Testis (tissue), 3 donors: ENCODE data around the gene DGAT2. TPM values are rescaled to one million over a fixed set of nuclear protein-coding genes. Genes with fewer than 3 reads are reported as not detected.

Experiments used
- DNase-seq: peaks from one replicate; pipeline ENCODE4 v3.0.0-alpha.2; 2019
- H3K27ac ChIP-seq, 2 donors: fragments of 200-600 bp; sonication (generic); one replicate each; pipeline ENCODE4 v1.5.1; 2019
- H3K27me3 ChIP-seq: fragments of 200-600 bp; sonication (generic); one replicate; pipeline ENCODE4 v1.5.1; 2019
- H3K36me3 ChIP-seq: fragments of 200-600 bp; sonication (generic); one replicate; pipeline ENCODE4 v1.5.1; 2017; ENCODE audit warnings: low read depth; ENCODE audit errors: missing control alignments
- H3K4me1 ChIP-seq: fragments of 200-600 bp; sonication (generic); one replicate; pipeline ENCODE4 v1.5.1; 2019
- H3K4me3 ChIP-seq, 2 donors: fragments of 200-600 bp; sonication (generic); one replicate each; pipeline ENCODE4 v1.5.1; 2017 to 2019
- H3K9me3 ChIP-seq: fragments of 200-600 bp; sonication (generic); one replicate; pipeline ENCODE4 v1.5.1; 2017
- CTCF ChIP-seq, 3 experiments: fragments of 450-650 bp in 2 of 3; fragments of 200-600 bp in 1 of 3; sonication (generic) in 1 of 3; IDR thresholded peaks; one replicate each; pipeline ENCODE4 v1.5.1; 2016 to 2019; ENCODE audit warnings: antibody characterized with exemption in 3 of 3, mild to moderate bottlenecking in 2 of 3, moderate library complexity in 1 of 3
- POLR2A ChIP-seq: fragments of 450-650 bp; IDR thresholded peaks from one replicate; pipeline ENCODE4 v1.6.1; 2017; ENCODE audit warnings: antibody characterized with exemption, mild to moderate bottlenecking, moderate library complexity
- WGBS, 2 donors: methylation state at CpG; one replicate each; pipeline ENCODE4 v1.1.5; 2018; 5-methylcytosine and 5-hydroxymethylcytosine counted together
- intact Hi-C: fragments of 100-400 bp; cut with DNase I; formaldehyde crosslinking; loops from one replicate; pipeline ENCODE4 v1.15.1; 2023; ENCODE audit warnings: low total_unique reads
- polyA plus RNA-seq: library from polyadenylated mRNA; stranded (reverse); fragments of 350-450 nt; fragmentation: Illumina TruSeq; extraction: RNeasy Lipid Tissue Mini Kit (QIAGEN cat#74804); gene quantifications from one replicate; pipeline ENCODE4 v1.2.3, GENCODE V29; 2014; ENCODE audit warnings: low read depth, low replicate concordance; ENCODE audit not compliant: insufficient read depth
- total RNA-seq, 2 donors: library from RNA; depleted of rRNA; stranded (reverse); fragments of >200 nt; gene quantifications; one replicate each; pipeline ENCODE4 v1.2.3, GENCODE V29; 2016

The DGAT2 gene
- total and polyA plus RNA-seq, 3 donors from 2014 or later: 40.9 to 77.6 (median 54.6) TPM

DNA sequence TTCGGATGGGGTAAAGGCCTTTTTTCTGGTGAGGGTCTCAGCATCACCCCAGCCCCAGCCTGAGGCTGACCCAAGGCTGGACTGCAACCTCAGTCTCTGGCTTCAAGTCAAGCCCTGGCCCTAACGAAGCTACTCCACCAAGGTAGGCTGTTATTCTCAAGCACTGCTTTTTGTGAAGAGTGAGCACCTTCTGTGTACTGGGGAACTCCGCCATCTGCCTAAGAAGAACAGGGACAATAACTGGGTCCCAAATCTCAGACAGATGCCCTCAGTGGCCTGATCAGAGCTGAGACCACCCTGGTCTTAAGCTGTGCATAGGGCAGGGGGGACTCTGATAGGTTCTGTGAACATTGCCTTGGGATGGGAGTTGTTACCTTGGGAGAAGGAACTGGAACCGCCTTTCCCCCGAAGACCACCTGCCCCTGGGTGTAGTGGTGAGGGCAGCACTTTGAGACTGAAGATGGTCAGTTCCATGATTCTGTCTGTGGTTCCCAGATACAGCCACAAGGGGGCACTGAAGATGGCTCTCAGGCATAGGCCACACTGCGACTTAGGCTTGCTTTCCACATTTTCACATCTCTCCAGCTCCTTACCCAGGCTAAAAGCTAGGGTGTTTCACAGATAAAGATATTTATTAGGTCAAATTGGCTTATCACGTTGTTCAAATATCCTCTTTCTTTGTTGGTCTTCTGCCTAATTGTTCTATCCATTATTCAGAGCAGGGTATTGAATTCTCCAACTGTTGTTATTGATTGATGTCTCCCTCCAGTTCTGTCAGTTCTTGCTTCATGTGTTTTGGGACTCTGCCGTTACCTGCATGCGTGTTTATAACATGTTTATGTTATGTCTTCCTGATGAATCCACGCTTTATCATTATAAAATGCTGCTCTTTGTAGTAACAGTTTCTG, 34.6 kb downstream of the DGAT2 start:
- intact Hi-C loops: loop anchor here (10.0 kb wide), 1 partner anchor 62 kb away; no protein-coding TSS in a partner anchor
- no peak overlapping the region for H3K27ac ChIP-seq

GRCh38 chr11:75809111-75809510, 40.5 kb downstream of the DGAT2 start:
- Histone ChIP-seq H3K27me3 (no peaks in the 10 kb centered on the region), H3K27ac (no peak overlapping the region), H3K4me3 (no peak overlapping the region), H3K36me3 (no peaks in the 10 kb centered on the region), H3K4me1 (peaks cover 4% of the 10 kb centered on the region), H3K9me3 (no peaks in the 10 kb centered on the region)
- WGBS, 2 donors: 73 to 84% methylated on average over 2 of the region's 2 CpGs
- no peak for DNase-seq
- intact Hi-C loops: loop anchor here (10.0 kb wide), 1 partner anchor 56 kb away; no protein-coding TSS in a partner anchor
- TF ChIP-seq POLR2A: no peak

More for the DNA sequence above, 34.6 kb downstream of the DGAT2 start:
- H3K4me1 ChIP-seq: no peaks in the 10 kb centered on the region
- H3K9me3 ChIP-seq: no peaks in the 10 kb centered on the region
- 56 to 58% methylated on average over 7 to 10 of the region's 10 CpGs for WGBS, 2 donors
- H3K27me3 ChIP-seq: no peaks in the 10 kb centered on the region
- no peak overlapping the region for H3K4me3 ChIP-seq
- H3K36me3 ChIP-seq: no peaks in the 10 kb centered on the region
- peak; percentile 90 for DNase-seq
- TF ChIP-seq CTCF (IDR thresholded peaks at IDR 0.05) (peak; percentile 79 to 84 (median 81)), POLR2A (no peak)

DNA sequence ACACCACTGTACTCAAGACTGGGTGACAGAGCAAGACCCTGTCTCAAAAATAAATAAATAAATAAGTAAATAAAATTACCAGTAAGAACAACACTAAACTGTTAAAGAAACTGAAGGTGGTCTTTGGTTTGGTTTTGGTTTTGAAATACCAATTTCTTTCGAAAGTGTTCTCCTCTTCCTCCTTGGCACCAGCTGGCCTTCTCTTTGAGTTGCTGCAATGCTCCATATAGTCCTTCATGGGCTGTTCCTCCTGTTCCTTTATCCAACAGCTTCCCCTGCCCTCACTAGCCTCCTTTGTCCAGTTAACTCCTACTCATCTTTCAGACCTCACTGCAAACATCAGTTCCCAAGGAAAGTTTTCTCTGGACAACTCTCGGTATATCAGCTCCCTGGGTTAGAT, 41.4 kb downstream of the DGAT2 start:
- H3K4me3 ChIP-seq: no peak overlapping the region
- peaks cover 7% of the 10 kb centered on the region for H3K4me1 ChIP-seq
- no peaks in the 10 kb centered on the region for H3K36me3 ChIP-seq
- intact Hi-C loops: loop anchor here (10.0 kb wide), 1 partner anchor 55 kb away; no protein-coding TSS in a partner anchor
- H3K27ac ChIP-seq: no peak overlapping the region
- no peak for TF ChIP-seq CTCF (IDR thresholded peaks at IDR 0.05)
- no peaks in the 10 kb centered on the region for H3K9me3 ChIP-seq
- WGBS, 2 donors: 60 to 89% methylated on average over 2 of the region's 2 CpGs
- no peak for DNase-seq
- no peaks in the 10 kb centered on the region for H3K27me3 ChIP-seq

- Histone ChIP-seq H3K9me3 (no peaks in the 10 kb centered on the region), H3K4me1 (peaks cover 7% of the 10 kb centered on the region), H3K27ac (no peak overlapping the region), H3K4me3 (no peak overlapping the region), H3K36me3 (no peaks in the 10 kb centered on the region), H3K27me3 (no peaks in the 10 kb centered on the region)
- TF ChIP-seq CTCF (IDR thresholded peaks at IDR 0.05) (no peak), POLR2A (no peak)
- intact Hi-C loops: no loop called here
- no peak for DNase-seq
- 80 to 83% methylated on average over 8 of the region's 8 CpGs for WGBS, 2 donors
Observed at GRCh38 chr11:75810637-75811390, 42.2 kb downstream of the DGAT2 start.

DNA sequence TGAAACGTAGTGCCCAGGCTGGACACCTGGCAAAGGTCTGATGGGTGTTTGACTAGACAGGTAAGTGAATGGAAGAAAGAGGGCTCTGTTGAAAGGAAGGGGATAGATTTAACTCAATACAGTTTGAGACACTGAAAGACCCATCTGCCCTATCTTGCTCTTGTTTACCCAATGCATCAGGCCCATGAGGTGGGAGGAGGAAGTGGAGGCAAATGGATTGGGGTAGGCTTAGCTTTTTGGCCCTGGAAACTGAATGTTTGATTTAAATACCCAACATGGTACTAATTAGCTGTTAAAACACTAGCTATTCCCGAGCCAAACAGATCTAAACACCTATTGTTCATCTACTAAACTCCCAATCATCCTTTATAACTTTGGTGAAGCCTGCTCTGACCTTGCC, 42.9 kb downstream of the DGAT2 start:
- Histone ChIP-seq H3K9me3 (no peaks in the 10 kb centered on the region), H3K27me3 (no peaks in the 10 kb centered on the region), H3K36me3 (no peaks in the 10 kb centered on the region), H3K4me3 (no peak overlapping the region), H3K4me1 (peaks cover 13% of the 10 kb centered on the region), H3K27ac (no peak overlapping the region)
- no peak for TF ChIP-seq POLR2A
- TF ChIP-seq CTCF (IDR thresholded peaks at IDR 0.05): no peak
- DNase-seq: no peak
- intact Hi-C loops: no loop called here
- WGBS, 2 donors: 71 to 88% methylated on average over 2 of the region's 2 CpGs
